Sigmoid colon (tissue), 4 donors: ENCODE measurements around the gene CARD9.

Experiments
- CTCF ChIP-seq, 4 experiments: fragments of 450-650 bp in 3 of 4; fragments of 200-600 bp in 1 of 4; IDR thresholded peaks; one replicate each; pipeline ENCODE4 v1.5.1; 2016 to 2019; ENCODE audit warnings: antibody characterized with exemption in 4 of 4, mild to moderate bottlenecking in 3 of 4, moderate library complexity in 2 of 4
- POLR2A ChIP-seq, 2 donors: fragments of 450-650 bp; IDR thresholded peaks; one replicate each; pipeline ENCODE4 v1.6.1; 2016; ENCODE audit warnings: antibody characterized with exemption in 2 of 2, mild to moderate bottlenecking in 2 of 2, moderate library complexity in 2 of 2
- POLR2AphosphoS5 ChIP-seq, 4 donors: sonication (generic); formaldehyde crosslinking; IDR thresholded peaks; one replicate each; pipeline ENCODE4 v1.6.1; 2017; ENCODE audit warnings: antibody characterized with exemption in 4 of 4

- TF ChIP-seq CTCF (IDR thresholded peaks at IDR 0.05): no peak
- TF ChIP-seq POLR2A (IDR thresholded peaks at IDR 0.05): no peak
- no peak for TF ChIP-seq POLR2AphosphoS5 (IDR thresholded peaks at IDR 0.05)
These were observed 4.1 kb upstream of the CARD9 start for GRCh38 chr9:136377341-136378169.
